A172 (cell line): ENCODE data around the gene LIMD2. TPM values are rescaled to one million over a fixed set of nuclear protein-coding genes. Genes with fewer than 3 reads are reported as not detected.

Experiments used
- DNase-seq: peaks from one replicate; pipeline ENCODE4 v3.0.0-alpha.2; 2015; ENCODE audit warnings: low spot score
- total RNA-seq: library from RNA; depleted of rRNA; stranded (reverse); fragments of >200 nt; shearing (Covaris generic); gene quantifications from 2 replicates; pipeline ENCODE4 v1.2.3, GENCODE V29; 2014; rRNA removed

Gene LIMD2
- total RNA-seq, 1 experiment from 2014 or later: 43.2 TPM

DNA sequence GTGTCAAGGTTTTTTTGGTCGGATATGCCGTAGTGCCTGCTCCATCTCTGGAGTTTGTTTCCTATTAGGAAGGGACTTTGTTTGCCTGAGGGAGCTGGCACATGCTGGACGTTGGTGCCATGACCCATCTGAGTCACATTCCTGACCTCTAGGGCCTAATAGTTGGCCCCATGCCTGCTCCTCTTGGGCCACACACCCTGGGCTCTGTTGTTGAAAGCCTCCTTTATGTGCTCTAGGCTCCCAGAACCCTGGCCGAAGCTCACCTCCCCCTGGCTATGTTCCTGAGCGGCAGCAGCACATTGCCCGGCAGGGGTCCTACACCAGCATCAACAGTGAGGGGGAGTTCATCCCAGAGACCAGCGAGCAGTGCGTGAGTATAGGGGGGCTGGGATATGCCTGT, 18.4 kb downstream of the LIMD2 start:
- DNase-seq: no peak

DNA sequence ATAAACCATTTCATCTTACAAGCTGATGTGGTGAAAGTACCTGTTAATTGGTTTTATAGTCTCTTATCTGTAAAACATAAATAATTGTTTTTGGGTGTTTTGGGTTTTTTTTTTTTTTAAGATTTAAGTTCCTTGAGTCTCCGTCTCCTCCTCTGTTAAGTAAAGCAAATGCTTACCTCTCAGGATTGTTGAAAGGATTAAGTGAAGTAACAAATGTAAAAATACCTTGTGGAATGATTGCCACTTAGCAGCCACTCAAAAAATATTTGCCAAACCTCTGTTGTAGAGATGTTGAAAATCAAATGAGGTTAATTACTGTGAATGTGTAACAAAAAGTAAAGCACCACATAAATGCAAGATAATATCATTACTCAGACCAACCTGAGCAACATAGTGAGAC, 19.2 kb downstream of the LIMD2 start:
- DNase-seq: no peak

GRCh38 chr17:63679214-63679613, 20.7 kb downstream of the LIMD2 start:
- no peak for DNase-seq

DNA sequence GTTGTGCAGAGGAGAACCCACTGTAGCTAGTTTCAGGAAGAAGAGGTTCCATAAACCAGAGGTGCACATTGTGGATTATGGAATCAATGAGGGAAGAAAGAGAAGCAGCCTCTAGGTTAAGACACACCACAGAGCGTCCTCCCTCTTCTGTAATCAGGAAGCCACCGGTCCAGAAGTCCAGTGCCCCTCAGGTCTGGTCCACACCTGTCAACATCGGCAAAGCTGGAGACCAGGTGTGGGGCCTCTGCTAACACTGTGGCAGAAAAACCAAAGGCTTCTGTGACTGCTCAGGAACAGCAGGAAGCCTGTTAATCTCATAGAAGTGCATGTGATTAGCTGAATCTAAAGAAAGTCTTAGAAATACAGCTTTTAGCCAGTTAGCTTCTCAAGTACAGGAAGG, 23.3 kb downstream of the LIMD2 start:
- no peak for DNase-seq

DNA sequence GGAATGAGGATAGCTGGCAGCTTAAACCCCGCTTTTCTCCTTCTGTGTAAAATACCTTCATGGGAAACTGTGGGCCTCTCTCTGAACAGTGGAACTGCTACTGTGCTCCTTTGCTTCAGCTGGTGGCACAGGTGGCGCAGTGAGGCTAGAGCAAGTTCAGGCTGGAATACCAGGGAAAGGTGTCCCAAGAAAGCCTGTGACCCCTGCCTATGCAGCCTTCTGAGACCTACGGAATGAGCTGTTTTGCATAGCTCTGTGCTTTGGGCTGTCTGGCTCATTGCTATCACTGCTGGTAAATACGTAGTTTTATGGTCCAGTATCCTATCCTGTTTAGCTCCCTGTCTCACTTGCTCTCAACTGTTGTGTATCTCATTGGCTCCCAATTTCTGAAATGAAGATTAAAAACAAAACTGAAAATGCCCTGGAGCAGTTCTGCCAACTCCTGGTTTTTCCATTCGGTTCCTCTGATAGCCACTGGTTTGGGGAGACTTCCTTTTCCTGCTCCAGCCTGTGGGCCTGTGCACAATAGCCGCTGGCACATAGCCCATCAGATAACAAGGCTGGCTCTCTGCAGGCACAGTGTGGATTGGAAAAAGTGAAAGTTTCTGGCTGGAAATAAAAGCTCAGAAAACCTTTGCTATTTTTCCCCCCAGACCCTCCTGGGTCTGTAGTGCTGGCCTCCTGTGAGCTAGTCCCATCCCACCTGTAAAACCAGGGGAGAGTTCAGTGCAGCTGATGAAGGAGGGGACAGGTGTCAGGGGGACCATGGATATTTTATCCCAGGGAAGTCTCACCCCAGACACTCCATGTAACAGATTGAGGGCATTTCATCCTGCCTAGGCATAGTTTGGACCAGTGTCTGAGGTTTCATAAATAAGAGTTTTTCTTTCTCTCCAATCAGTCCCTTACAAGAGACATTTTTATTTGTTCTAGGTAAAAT, 24.0 kb downstream of the LIMD2 start:
- peak; percentile 82 for DNase-seq

- peak; percentile 44 for DNase-seq
Observed at GRCh38 chr17:63675231-63675606, 24.7 kb downstream of the LIMD2 start.

- no peak for DNase-seq
Observed at GRCh38 chr17:63672856-63673255, 27.1 kb downstream of the LIMD2 start.

GRCh38 chr17:63665527-63666214, 34.3 kb downstream of the LIMD2 start:
- DNase-seq: no peak

GRCh38 chr17:63659850-63660249, 40.1 kb downstream of the LIMD2 start:
- no peak for DNase-seq

DNA sequence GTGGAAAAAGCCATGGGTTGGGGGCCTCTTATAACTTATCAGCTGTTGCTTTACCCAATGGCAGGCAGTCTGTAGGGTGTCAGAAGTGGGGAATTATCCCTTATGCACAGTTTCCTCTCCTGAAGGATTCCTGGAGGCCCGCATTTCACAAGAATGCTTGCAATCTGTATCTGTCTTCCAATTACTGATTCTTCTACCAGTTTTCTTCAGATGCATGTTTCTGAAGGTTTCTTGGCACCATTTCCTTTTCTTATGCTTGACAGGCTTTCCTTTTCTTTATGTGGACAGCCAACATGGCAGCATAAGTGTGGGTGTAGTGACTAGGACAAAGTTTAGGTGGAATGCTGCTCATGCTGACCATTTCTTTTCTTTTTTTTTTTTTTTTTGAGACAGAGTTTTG, 41.6 kb downstream of the LIMD2 start:
- DNase-seq: no peak

GRCh38 chr17:63657786-63658185, 42.1 kb downstream of the LIMD2 start:
- DNase-seq: no peak

- DNase-seq: no peak
Observed at GRCh38 chr17:63653050-63653449, 46.9 kb downstream of the LIMD2 start.

- DNase-seq: no peak
Observed at GRCh38 chr17:63652106-63652505, 47.8 kb downstream of the LIMD2 start.

DNA sequence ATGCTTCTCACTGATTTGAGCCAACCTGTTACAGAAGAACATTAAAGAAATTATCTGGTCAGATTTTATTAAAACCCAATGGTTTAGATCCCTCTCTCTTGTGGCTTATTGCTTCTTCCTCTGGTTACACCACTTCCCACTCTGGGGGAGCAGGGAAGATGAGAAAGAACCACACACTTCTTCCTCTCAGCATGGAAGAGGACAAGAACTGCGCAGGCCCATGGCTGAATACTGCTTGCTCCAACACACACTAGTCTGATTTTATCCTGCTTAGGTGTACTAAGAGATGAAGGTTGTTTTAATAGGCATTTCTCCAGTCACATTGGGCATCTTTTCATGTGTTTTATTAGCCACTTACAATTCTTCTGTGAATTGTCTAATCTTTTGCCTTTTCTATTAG, 50.1 kb downstream of the LIMD2 start:
- DNase-seq: no peak

GRCh38 chr17:63647936-63648335, 52.0 kb downstream of the LIMD2 start:
- no peak for DNase-seq

- DNase-seq: peak; percentile 77
Observed at GRCh38 chr17:63647065-63647725, 52.7 kb downstream of the LIMD2 start.

- no peak for DNase-seq
Observed at GRCh38 chr17:63646488-63646806, 53.5 kb downstream of the LIMD2 start.

Other genes starting within 250 kb of the LIMD2 start
- 4.4 and 7.6 TPM in 2 replicates for gene ACE, start 223.1 kb downstream of the LIMD2 start, total RNA-seq
- gene KCNH6, start 176.8 kb downstream of the LIMD2 start, total RNA-seq: not detected in 2 replicates
- 37.3 and 47.4 TPM in 2 replicates for gene DCAF7, start 149.6 kb downstream of the LIMD2 start, total RNA-seq
- gene TACO1, start 99.2 kb downstream of the LIMD2 start, total RNA-seq: 37.1 and 37.4 TPM in 2 replicates
- gene MAP3K3, start 77.7 kb downstream of the LIMD2 start, total RNA-seq: 31.5 and 39.5 TPM in 2 replicates
- gene STRADA, start 41.7 kb upstream of the LIMD2 start, total RNA-seq: 25.2 and 28.8 TPM in 2 replicates
- 59.7 and 78.3 TPM in 2 replicates for gene CCDC47, start 73.5 kb upstream of the LIMD2 start, total RNA-seq
- gene DDX42, start 74.0 kb upstream of the LIMD2 start, total RNA-seq: 64.8 and 65.6 TPM in 2 replicates
- 51.2 and 69.5 TPM in 2 replicates for gene PSMC5, start 127.3 kb upstream of the LIMD2 start, total RNA-seq
- 48.0 and 50.6 TPM in 2 replicates for gene FTSJ3, start 127.5 kb upstream of the LIMD2 start, total RNA-seq
- gene SMARCD2, start 142.6 kb upstream of the LIMD2 start, total RNA-seq: 114 and 138 TPM in 2 replicates
- gene CSH2, start 173.6 kb upstream of the LIMD2 start, total RNA-seq: not detected in 2 replicates
- not detected in 2 replicates for gene GH2, start 181.8 kb upstream of the LIMD2 start, total RNA-seq
- not detected in 2 replicates for gene CSH1, start 196.4 kb upstream of the LIMD2 start, total RNA-seq
- not detected in 2 replicates for gene CSHL1, start 211.1 kb upstream of the LIMD2 start, total RNA-seq
- gene GH1, start 218.7 kb upstream of the LIMD2 start, total RNA-seq: not detected in 2 replicates
- 0.10 and 0.72 TPM in 2 replicates for gene CD79B, start 232.2 kb upstream of the LIMD2 start, total RNA-seq